Kidney glomerular epithelial cell (primary cell): ENCODE measurements around the gene FANCD2OS.
"Not testable (repeated sequence)": the region's sequence is repeated elsewhere in the genome, so short reads cannot be mapped to it uniquely, and the experiment has no call there.

ENCODE experiments used
- DNase-seq: peaks from one replicate; lab custom pipeline; 2025; lab: John Stamatoyannopoulos, UW

Gene FANCD2OS

DNA sequence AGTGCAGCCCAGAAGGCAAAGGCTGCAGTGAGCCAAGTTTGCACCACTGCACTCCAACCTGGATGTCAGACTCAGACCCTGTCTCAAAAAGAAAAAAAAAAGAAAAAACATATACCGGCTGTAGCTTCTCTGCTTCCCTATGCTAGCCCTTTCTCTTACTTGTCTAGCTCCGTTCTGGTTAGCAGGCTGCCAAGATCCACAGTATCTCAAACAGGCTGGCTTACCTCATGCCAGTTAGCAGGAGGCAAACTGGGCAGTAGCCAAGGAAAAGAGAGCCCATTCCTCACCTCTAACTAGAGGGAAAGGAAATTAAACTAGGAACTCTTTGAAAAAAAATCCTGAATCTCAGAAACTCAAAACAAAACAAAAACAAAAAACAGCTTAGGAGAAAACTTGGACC is 16.7 kb downstream of the FANCD2OS start:
- DNase-seq = not testable (repeated sequence)

DNA sequence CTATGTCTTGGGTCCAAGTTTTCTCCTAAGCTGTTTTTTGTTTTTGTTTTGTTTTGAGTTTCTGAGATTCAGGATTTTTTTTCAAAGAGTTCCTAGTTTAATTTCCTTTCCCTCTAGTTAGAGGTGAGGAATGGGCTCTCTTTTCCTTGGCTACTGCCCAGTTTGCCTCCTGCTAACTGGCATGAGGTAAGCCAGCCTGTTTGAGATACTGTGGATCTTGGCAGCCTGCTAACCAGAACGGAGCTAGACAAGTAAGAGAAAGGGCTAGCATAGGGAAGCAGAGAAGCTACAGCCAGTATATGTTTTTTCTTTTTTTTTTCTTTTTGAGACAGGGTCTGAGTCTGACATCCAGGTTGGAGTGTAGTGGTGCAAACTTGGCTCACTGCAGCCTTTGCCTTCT is 17.3 kb downstream of the FANCD2OS start:
- DNase-seq = not testable (repeated sequence)

DNA sequence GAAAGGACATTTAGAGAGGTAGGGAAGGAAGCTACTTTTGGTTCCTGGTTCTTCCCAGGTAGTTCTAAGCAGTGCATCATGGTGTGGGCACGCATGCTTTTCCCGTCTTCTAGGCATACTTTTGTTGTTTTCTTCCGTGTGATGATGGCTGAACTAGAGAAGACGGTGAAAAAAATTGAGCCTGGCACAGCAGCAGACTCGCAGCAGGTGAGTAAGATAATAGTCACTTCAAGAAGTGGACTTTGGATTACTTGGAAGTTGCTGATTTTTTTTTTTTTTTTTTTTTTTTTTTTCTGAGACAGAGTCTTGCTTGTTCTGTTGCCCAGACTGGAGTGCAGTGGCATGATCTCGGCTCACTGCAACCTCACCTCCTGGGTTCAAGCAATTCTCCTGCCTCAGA is 17.9 kb downstream of the FANCD2OS start:
- no peak for DNase-seq

DNA sequence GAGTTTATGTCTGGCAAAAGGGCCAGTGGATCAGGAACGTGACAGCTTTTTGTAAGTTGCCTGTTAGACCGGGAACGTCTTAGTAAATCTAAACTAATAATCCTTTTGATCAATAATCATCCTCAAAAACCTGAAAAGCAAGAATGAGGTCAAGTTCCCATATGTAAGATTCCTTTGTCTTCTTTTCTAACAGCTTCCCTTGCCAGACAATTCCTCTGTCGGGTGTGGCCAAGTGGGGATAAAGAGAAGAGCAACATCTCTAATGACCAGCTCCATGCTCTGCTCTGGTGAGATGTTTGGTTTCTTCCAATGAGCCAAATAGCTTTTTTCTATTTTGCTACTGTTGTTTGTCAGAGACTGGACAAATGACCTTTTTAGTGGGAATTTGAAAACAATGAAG is 19.8 kb downstream of the FANCD2OS start:
- DNase-seq = no peak

DNA sequence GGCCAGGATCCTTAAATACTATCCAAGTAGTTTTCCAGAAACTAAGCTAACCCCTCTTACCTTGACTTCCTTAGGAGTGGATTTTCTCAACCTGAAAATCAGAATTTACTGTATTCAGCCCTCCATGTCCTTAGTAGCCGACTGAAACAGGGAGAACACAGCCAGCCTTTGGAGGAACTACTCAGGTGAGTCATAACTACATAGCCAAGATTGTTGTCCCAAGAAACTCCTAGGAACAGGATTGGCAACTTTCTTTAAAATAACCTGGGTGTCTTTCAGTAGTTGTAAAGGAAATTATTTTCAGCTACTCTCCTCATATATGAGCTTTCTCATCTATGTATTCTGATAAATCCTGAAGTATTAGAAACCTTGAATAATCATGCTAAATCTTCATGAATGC is 22.3 kb downstream of the FANCD2OS start:
- no peak for DNase-seq

GRCh38 chr3:10081871-10082270 is 26.2 kb downstream of the FANCD2OS start:
- no peak for DNase-seq

- DNase-seq = no peak
Observed at GRCh38 chr3:10074666-10075065, 33.4 kb downstream of the FANCD2OS start.

DNA sequence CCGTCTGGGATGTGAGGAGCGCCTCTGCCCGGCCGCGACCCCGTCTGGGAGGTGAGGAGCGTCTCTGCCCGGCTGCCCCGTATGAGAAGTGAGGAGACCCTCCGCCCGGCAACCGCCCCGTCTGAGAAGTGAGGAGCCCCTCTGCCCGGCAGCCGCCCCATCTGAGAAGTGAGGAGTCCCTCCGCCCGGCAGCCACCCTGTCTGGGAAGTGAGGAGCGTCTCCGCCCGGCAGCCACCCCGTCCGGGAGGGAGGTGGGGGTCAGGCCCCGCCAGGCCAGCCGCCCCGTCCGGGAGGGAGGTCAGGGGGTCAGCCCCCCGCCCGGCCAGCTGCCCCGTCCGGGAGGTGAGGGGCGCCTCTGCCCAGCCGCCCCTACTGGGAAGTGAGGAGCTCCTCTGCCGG is 38.0 kb downstream of the FANCD2OS start:
- DNase-seq = not testable (repeated sequence)

- DNase-seq = no peak
Observed at GRCh38 chr3:10055097-10055496, 53.0 kb downstream of the FANCD2OS start.
